DMS53 treated with DMSO at 0.1 percent for 48 hours (cell line): ENCODE data around the gene FAM53B.

Experiments used
- DNase-seq: peaks from one replicate; lab custom pipeline; 2025; ENCODE audit not compliant: unreplicated experiment; lab: John Stamatoyannopoulos, UW

Gene FAM53B

GRCh38 chr10:124587811-124588211 is 156.4 kb downstream of the FAM53B start:
- no peak for DNase-seq

GRCh38 chr10:124586142-124586541 is 158.0 kb downstream of the FAM53B start:
- no peak for DNase-seq

- DNase-seq: no peak
Measured at GRCh38 chr10:124579011-124579399, 165.2 kb downstream of the FAM53B start.

- no peak for DNase-seq
Measured at GRCh38 chr10:124578231-124579010, 165.8 kb downstream of the FAM53B start.

- no peak for DNase-seq
Measured at GRCh38 chr10:124577651-124578050, 166.5 kb downstream of the FAM53B start.

GRCh38 chr10:124576526-124577420 is 167.4 kb downstream of the FAM53B start:
- no peak for DNase-seq

GRCh38 chr10:124575107-124576035 is 168.8 kb downstream of the FAM53B start:
- DNase-seq: no peak

- no peak for DNase-seq
Measured at GRCh38 chr10:124574456-124575070, 169.6 kb downstream of the FAM53B start.

GRCh38 chr10:124573726-124574455 is 170.3 kb downstream of the FAM53B start:
- no peak for DNase-seq

GRCh38 chr10:124572751-124573150 is 171.4 kb downstream of the FAM53B start:
- no peak for DNase-seq

GRCh38 chr10:124570646-124571045 is 173.5 kb downstream of the FAM53B start:
- no peak for DNase-seq

GRCh38 chr10:124569623-124570470 is 174.3 kb downstream of the FAM53B start:
- no peak for DNase-seq
